ENCODE measurements around the gene KCNJ10. TPM values are rescaled to one million over a fixed set of nuclear protein-coding genes. Genes with fewer than 3 reads are reported as not detected.
A peak's percentile ranks its signal among the peaks of the same experiment; 100 is the strongest.

The KCNJ10 gene
- total RNA-seq, 1 donor from 2014 or later: not detected

GRCh38 chr1:160085686-160086455, 15.9 kb upstream of the KCNJ10 start:
- Histone ChIP-seq H3K36me3 (peaks cover 3% of the 10 kb centered on the region), H3K27ac (no peak overlapping the region), H3K9me3 (no peaks in the 10 kb centered on the region), H3K4me3 (no peak overlapping the region), H3K27me3 (peaks cover 28% of the 10 kb centered on the region), H3K4me1 (no peaks in the 10 kb centered on the region)
- ATAC-seq (peak; percentile 82), DNase-seq (peak; percentile 88)
- peak; percentile 85 for TF ChIP-seq CTCF (IDR thresholded peaks at IDR 0.05)
- intact Hi-C loops (cut with DNase I): no loop called here

- intact Hi-C loops (cut with DNase I): no loop called here
- Histone ChIP-seq H3K27me3 (peaks cover 38% of the 10 kb centered on the region), H3K9me3 (no peaks in the 10 kb centered on the region), H3K4me3 (no peak overlapping the region), H3K4me1 (no peaks in the 10 kb centered on the region), H3K36me3 (no peaks in the 10 kb centered on the region), H3K27ac (no peak overlapping the region)
- no peak for TF ChIP-seq CTCF (IDR thresholded peaks at IDR 0.05)
- ATAC-seq (no peak), DNase-seq (no peak)
Observed at GRCh38 chr1:160084771-160085321, 14.9 kb upstream of the KCNJ10 start.

GRCh38 chr1:160083968-160084770, 14.2 kb upstream of the KCNJ10 start:
- DNase-seq: peak; percentile 90
- Histone ChIP-seq H3K27me3 (peaks cover 45% of the 10 kb centered on the region), H3K4me1 (no peaks in the 10 kb centered on the region), H3K4me3 (peak overlapping the region; percentile 21), H3K36me3 (no peaks in the 10 kb centered on the region), H3K9me3 (no peaks in the 10 kb centered on the region), H3K27ac (no peak overlapping the region)
- intact Hi-C loops (cut with DNase I): no loop called here
- peak; percentile 90 for ATAC-seq
- TF ChIP-seq CTCF (IDR thresholded peaks at IDR 0.05): peak; percentile 64

GRCh38 chr1:160082926-160083325, 13.0 kb upstream of the KCNJ10 start:
- Histone ChIP-seq H3K9me3 (no peaks in the 10 kb centered on the region), H3K27me3 (peaks cover 57% of the 10 kb centered on the region), H3K27ac (no peak overlapping the region), H3K36me3 (no peaks in the 10 kb centered on the region), H3K4me3 (no peak overlapping the region), H3K4me1 (no peaks in the 10 kb centered on the region)
- ATAC-seq: no peak
- TF ChIP-seq CTCF (IDR thresholded peaks at IDR 0.05): no peak
- DNase-seq: peak; percentile 15
- intact Hi-C loops (cut with DNase I): no loop called here

GRCh38 chr1:160082487-160082886, 12.5 kb upstream of the KCNJ10 start:
- Histone ChIP-seq H3K36me3 (no peaks in the 10 kb centered on the region), H3K4me1 (no peaks in the 10 kb centered on the region), H3K4me3 (no peak overlapping the region), H3K9me3 (no peaks in the 10 kb centered on the region), H3K27ac (no peak overlapping the region), H3K27me3 (peaks cover 62% of the 10 kb centered on the region)
- intact Hi-C loops (cut with DNase I): no loop called here
- DNase-seq: peak; percentile 8
- no peak for ATAC-seq
- no peak for TF ChIP-seq CTCF (IDR thresholded peaks at IDR 0.05)
